KOPT-K1 (cell line): ENCODE results near the gene TUBE1.
"Not testable (repeated sequence)": the region's sequence is repeated elsewhere in the genome, so short reads cannot be mapped to it uniquely, and the experiment has no call there.

Experiments
- H3K27ac ChIP-seq: fragments of 200-600 bp; sonication (generic); 2 replicates; pipeline ENCODE4 v1.5.1; 2016; ENCODE audit warnings: antibody characterized with exemption, mild to moderate bottlenecking, low read depth, low read length; ENCODE audit not compliant: poor library complexity, severe bottlenecking
- H3K36me3 ChIP-seq: fragments of 200-600 bp; sonication (generic); 2 replicates; pipeline ENCODE4 v1.5.1; 2017; ENCODE audit warnings: antibody characterized with exemption, mild to moderate bottlenecking, low read length, moderate library complexity; ENCODE audit not compliant: insufficient read depth
- H3K9me3 ChIP-seq: fragments of 200-600 bp; sonication (generic); 2 replicates; pipeline ENCODE4 v1.5.1; 2017; ENCODE audit warnings: antibody characterized with exemption, low read length, mild to moderate bottlenecking; ENCODE audit not compliant: insufficient read depth, poor library complexity, severe bottlenecking

Gene TUBE1, protein sequence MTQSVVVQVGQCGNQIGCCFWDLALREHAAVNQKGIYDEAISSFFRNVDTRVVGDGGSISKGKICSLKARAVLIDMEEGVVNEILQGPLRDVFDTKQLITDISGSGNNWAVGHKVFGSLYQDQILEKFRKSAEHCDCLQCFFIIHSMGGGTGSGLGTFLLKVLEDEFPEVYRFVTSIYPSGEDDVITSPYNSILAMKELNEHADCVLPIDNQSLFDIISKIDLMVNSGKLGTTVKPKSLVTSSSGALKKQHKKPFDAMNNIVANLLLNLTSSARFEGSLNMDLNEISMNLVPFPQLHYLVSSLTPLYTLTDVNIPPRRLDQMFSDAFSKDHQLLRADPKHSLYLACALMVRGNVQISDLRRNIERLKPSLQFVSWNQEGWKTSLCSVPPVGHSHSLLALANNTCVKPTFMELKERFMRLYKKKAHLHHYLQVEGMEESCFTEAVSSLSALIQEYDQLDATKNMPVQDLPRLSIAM

DNA sequence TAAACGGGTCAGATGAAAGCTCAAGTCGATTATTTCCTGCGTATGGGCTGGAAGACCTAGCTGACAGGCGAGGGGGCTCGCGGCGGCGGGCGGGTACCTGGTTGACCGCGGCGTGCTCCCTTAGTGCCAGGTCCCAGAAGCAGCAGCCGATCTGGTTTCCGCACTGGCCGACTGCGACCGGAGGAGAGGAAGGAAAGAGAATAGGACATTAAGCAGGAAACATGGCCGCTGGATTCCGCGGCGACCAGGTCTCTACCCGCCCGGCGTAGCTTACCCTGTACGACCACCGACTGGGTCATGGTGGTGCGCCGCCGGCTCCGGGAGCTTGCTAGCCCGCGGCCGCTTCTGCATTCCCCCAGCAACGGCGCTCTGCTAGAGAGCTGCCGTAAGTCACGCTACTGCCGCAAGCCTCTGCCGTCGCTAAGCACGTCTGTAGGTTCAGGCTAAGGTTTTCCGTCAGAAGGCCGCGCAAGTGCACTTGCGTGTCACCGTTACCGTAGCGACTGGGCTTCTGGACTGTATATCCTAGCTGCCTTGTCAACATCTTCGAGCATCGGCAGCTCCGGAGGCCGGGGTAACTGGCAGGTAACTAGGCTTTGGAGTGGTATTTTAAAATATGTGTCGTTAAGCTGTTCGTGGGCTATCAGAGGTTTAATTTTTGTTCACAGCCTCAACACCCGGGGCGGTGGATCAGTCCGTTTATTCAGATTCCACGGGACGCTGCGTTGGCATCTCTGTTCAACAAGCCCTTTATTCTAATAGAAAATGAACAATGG, at the start of gene TUBE1, which contains the start of gene FAM229B:
Gene TUBE1 (minus strand): TSS at position 347 of the 776 bp plus-strand sequence. CDS start 48 bp downstream, at position 299.
Gene FAM229B (plus strand): TSS at position 456 of the 776 bp plus-strand sequence. CDS start 11,693 bp downstream, outside the sequence.
- Histone ChIP-seq H3K27ac (peak within 1 kb of the TSS; percentile 53), H3K9me3 (no peaks in the 10 kb centered on the region), H3K36me3 (no peaks in the 10 kb centered on the region)

DNA sequence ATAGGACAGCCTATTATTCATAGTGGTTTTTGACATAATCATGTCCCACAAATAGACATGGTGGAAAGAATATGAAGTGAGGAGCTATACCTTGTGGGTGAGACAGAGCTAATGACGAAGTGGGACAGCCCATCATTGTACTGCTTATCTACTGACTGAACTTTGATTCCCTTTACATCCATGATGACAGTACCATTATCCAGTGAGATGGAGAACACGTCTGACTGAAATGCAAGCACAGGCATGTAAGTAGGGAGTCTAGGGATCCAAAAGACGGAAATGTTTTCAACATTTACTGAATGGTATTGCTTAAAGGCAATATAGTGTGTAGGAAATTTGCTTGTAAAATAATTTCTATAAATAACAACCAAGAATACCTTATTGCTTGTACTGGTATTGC, 43.6 kb upstream of the TUBE1 start:
- no peak overlapping the region for H3K27ac ChIP-seq
- H3K9me3 ChIP-seq = no peaks in the 10 kb centered on the region
- H3K36me3 ChIP-seq = no peaks in the 10 kb centered on the region

DNA sequence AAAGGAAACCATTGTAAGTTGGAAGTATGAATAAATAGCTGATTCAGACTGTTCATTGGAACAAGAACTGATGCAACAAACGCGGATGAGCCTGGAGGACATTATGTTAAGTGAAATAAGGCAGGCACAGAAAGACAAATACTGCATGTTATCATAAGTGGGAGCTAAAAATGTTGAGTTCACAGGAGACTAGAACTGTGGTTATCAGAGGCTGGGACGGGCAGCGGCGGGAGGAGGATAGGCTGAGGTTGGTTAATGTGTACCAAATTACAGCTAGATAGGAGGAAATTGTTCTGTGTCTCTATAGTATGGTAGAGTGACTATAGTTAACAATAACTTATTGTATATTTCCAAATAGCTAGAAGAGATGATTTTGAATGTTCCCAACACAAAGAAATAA, 40.9 kb upstream of the TUBE1 start:
- H3K27ac ChIP-seq = no peak overlapping the region
- H3K36me3 ChIP-seq = no peaks in the 10 kb centered on the region
- no peaks in the 10 kb centered on the region for H3K9me3 ChIP-seq

DNA sequence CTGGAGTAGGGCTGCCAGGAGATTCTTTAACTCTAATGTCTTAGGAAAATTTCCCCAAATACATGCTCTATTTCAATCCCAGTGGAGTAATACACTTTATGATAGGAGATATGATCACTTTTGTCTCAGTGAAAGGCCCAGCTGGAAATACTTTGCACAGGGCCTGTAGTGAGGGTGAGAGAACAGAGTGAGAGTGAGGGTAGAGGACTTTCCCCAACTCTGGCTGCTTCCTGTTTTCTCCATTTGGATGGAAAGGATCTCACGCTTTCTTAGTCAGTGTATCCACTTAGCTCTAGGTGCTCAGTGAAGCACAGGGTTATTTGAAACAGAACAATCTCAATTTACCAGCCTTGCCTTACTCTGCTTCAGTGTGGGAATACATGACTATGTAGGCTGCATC, 36.7 kb upstream of the TUBE1 start:
- no peaks in the 10 kb centered on the region for H3K36me3 ChIP-seq
- H3K27ac ChIP-seq = no peak overlapping the region
- H3K9me3 ChIP-seq = no peaks in the 10 kb centered on the region

DNA sequence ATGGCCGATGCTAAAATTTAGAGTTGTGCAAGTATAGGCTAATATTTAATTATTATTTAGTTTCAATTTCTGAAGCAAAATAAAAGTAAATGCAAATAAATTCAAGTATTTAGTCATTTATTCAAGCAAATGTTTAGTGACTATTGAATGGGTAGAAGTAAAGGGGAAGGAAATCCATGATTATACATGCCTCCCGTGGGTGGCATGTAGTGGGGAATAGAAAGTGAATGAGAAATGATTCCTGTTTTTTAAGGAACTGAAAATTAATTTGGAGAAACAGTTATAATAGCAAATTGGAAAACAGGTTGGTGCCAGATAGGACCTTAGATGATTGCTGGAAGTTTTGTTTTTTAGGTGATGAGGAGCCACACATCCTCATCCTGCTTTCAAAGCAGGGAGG, 35.5 kb upstream of the TUBE1 start:
- H3K9me3 ChIP-seq = no peaks in the 10 kb centered on the region
- no peaks in the 10 kb centered on the region for H3K36me3 ChIP-seq
- H3K27ac ChIP-seq = no peak overlapping the region

DNA sequence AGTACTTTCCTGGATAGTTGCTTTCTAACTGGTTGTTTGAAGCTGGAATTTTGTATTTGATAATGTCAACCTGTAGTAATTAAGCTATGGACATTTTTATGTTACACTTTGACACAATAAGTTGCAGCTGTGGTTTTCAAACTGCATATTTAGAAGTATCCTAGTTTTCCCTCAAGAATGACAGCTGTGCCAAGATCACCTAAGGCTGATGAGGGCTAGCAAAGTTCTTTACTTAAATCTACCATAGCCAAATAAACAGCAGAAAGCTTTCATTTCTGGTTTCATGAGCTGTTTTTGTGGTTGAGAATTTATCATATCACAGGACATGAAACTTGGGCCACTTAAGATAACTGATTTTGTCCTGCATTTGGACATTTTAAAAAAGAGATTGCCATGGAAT, 30.8 kb upstream of the TUBE1 start:
- Histone ChIP-seq H3K9me3 (no peaks in the 10 kb centered on the region), H3K36me3 (no peaks in the 10 kb centered on the region), H3K27ac (no peak overlapping the region)

DNA sequence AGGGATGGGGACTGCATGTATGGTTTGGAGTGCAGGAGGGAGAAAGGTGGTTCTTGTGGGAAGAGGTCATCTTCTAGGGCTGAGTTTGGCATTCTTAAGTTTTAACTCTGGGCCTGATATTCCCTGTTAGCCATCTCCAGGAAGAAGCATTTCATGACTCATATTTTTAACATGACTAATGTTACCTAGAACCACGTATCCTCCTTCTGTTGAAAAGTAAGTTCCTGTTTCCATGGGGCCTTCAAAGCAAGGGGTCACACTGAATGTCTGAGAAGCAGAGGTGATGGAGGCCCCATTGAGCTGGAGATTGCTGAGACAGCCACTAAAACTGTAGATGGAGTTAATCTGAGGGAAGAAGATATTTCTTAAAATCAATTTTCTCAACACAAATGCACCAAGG, 30.3 kb upstream of the TUBE1 start:
- no peaks in the 10 kb centered on the region for H3K36me3 ChIP-seq
- H3K27ac ChIP-seq = no peak overlapping the region
- no peaks in the 10 kb centered on the region for H3K9me3 ChIP-seq

DNA sequence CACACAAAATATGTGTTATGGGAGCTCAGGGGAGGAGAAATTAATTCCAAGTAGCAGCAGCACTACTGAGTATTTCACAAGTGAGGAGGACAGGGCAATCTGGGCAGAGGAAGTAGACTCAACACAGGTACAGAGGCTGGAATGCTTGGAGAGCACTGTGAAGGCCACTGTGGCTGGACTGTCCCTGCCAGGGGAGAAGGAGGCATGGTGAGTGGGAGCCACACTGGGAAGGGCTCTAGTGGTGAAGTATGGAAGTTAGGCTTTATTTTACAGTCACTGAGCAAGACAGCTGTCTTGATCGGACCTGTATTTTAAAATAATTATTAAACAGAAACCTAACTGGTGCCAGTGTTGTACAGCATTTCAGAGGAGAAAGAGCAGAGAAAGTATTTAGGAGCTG, 28.9 kb upstream of the TUBE1 start:
- no peak overlapping the region for H3K27ac ChIP-seq
- no peaks in the 10 kb centered on the region for H3K36me3 ChIP-seq
- no peaks in the 10 kb centered on the region for H3K9me3 ChIP-seq

DNA sequence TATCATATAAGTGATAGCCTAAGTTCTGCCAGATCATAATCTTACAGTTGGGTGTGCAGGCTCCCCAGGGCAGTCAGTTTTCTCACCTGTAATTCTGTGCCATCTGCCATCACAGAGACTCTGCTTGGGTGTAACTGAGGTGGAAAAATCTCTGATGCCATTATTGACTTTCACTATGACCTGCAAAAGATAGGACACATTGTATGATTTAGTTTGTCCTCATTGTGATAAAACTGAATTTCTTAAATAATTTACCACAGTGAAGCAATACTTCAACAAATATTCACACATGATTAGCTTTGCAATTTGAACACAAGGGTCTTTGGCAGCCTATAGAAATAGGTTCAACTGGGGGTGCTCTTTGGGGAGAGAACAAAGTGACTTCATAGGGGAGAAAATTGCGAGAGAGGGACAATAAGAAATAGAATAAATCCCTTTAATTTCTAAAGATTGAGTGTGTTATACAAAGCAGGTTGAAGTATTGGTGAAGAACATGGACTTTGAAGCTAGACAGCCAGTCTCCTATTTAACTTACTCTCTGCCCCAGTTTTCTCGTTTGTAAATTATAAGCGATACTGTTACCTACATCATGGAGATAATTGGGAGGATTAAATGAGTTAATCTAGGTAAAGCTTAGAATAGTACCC, 27.4 kb upstream of the TUBE1 start:
- no peaks in the 10 kb centered on the region for H3K36me3 ChIP-seq
- no peaks in the 10 kb centered on the region for H3K9me3 ChIP-seq
- H3K27ac ChIP-seq = no peak overlapping the region

DNA sequence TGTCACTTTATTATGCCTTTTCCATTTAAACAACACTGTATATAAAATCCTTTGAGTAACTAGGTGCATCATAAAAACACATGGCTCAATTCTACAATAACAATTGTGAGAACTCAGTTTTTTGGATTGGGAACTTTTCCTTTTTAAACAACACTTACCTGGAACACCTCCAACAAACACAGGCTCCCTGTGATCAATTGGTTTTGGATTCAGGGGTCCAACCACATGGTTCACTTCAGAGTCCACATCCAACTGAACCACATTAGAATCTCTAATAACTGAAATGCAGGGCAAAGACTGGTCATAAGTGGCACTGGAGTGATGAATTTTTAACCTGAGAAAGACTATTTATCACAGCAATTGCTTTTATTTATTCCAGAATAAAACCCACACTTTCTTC, 26.6 kb upstream of the TUBE1 start:
- no peaks in the 10 kb centered on the region for H3K36me3 ChIP-seq
- no peaks in the 10 kb centered on the region for H3K9me3 ChIP-seq
- no peak overlapping the region for H3K27ac ChIP-seq

DNA sequence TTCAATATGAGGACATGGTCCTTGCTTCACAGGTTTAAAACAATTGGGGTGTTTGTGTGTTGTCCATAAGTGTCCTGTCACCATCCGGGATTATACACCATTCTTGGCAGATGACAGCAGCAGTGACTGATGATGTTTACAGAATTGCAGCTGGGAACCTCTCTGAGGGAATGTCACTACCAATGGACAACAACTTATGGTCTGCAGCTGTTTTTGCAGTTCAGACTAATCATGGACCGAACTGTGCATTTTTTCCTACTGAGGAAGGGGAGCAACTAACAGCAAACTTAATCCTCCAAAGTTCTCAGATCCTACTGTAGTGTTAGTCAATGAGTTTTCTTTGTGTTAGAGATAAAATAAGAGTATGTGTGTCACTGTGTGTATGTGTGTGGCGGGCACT, 26.1 kb upstream of the TUBE1 start:
- Histone ChIP-seq H3K36me3 (no peaks in the 10 kb centered on the region), H3K27ac (no peak overlapping the region), H3K9me3 (no peaks in the 10 kb centered on the region)

DNA sequence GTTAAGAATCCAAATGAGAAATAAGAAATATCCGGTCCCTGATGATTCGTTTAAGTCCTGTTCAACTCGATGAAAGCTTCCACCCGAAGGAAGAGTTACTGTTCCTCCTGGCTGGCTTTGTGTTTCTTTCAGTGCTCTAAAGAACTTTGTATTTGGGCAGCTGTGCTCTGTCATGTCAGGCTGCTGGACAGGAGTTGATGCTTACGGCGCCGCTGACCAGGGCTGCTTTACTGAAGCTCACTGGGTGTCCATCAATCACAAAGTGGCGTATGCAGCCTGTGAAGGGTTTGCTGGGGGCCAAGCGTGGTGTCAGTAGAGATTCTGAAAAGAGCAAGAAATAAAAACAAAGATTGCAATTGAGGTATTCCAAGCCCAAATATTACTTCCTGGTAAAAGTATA, 22.0 kb upstream of the TUBE1 start:
- H3K36me3 ChIP-seq = no peaks in the 10 kb centered on the region
- no peak overlapping the region for H3K27ac ChIP-seq
- H3K9me3 ChIP-seq = peaks cover 5% of the 10 kb centered on the region

DNA sequence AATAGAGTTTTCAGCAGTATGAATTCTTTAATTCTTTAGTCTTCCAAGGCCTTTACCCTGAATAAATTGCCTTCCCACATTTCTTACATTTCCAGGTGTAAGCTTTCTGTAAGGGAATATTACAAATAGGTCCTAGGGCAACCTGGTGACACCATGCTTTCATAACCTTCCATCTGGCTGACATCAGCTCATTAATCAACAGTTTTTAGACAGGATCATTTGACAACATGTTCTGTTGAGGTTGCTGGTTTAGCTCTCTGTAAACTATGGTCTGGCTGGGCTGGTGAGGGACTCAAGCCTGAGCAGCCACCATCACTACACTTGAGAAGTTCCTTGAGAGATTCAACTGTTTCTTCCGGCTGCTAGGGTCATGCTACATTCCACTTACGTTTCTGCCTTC, 19.3 kb upstream of the TUBE1 start:
- no peaks in the 10 kb centered on the region for H3K36me3 ChIP-seq
- H3K27ac ChIP-seq = no peak overlapping the region
- peaks cover 5% of the 10 kb centered on the region for H3K9me3 ChIP-seq

DNA sequence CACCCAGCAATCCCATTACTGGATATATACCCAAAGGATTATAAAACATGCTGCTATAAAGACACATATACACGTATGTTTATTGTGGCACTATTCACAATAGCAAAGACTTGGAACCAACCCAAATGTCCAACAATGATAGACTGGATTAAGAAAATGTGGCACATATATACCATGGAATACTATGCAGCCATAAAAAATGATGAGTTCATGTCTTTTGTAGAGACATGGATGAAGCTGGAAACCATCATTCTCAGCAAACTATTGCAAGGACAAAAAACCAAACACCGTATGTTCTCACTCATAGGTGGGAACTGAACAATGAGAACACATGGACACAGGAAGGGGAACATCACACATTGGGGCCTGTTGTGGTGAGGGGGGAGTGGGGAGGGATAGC, 18.7 kb upstream of the TUBE1 start:
- not testable (repeated sequence) for H3K9me3 ChIP-seq, H3K36me3 ChIP-seq, H3K27ac ChIP-seq

DNA sequence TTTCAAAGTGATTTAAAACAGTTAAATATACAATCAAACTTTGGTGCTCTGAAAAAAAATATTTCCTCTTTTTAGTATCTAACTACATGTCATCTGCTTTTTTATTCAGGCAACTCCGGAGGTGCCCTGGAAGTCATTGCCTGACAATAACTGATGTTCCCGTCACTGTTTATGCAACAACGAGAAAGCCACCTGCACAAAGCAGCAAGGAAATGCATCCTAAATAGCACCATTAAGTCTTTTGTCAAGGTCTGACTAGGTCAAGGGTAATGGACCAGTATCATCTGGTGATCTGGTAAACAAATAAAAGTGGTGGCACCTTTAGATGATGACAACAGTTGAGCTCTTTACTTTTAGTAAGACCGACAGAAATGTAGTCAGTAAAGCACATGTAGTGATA, 13.3 kb upstream of the TUBE1 start:
- no peaks in the 10 kb centered on the region for H3K36me3 ChIP-seq
- H3K9me3 ChIP-seq = peaks cover 5% of the 10 kb centered on the region
- H3K27ac ChIP-seq = no peak overlapping the region
